HepG2 (cell line): ENCODE measurements around the gene HSF4. TPM values are rescaled to one million over a fixed set of nuclear protein-coding genes. Genes with fewer than 3 reads are reported as not detected.
A peak's percentile ranks its signal among the peaks of the same experiment; 100 is the strongest.

Experiments used
- CSRNP1 ChIP-seq: sonication (generic); formaldehyde crosslinking; IDR thresholded peaks from 2 replicates; pipeline ENCODE4 v1.8.1; 2023; ENCODE audit warnings: mild to moderate bottlenecking, missing genetic modification reagents
- HDAC6 ChIP-seq: fragments of 200-600 bp; sonication (generic); IDR thresholded peaks from 2 replicates; pipeline ENCODE4 v1.7.0; 2017; ENCODE audit warnings: mild to moderate bottlenecking, antibody characterized with exemption, low read length, low read depth
- TARDBP ChIP-seq: sonication (generic); formaldehyde crosslinking; IDR thresholded peaks from 2 replicates; pipeline ENCODE4 v1.8.0; 2022; ENCODE audit warnings: mild to moderate bottlenecking, missing genetic modification reagents
- ZBTB26 ChIP-seq: IDR thresholded peaks from 2 replicates; pipeline ENCODE4 v1.6.1; 2016; ENCODE audit warnings: missing compliant biosample characterization, missing genetic modification reagents, borderline replicate concordance
- ZBTB40 ChIP-seq, 2 experiments: fragments of 450-650 bp in 1 of 2; sonication (generic) in 1 of 2; formaldehyde crosslinking in 1 of 2; IDR thresholded peaks; 2 replicates each; pipeline versions ENCODE4 v1.6.1 to v1.8.0; 2016 to 2022; ENCODE audit warnings: antibody characterized with exemption in 1 of 2, mild to moderate bottlenecking in 1 of 2, missing genetic modification reagents in 1 of 2
- ZNF83 ChIP-seq: sonication (generic); formaldehyde crosslinking; IDR thresholded peaks from 2 replicates; pipeline ENCODE4 v1.4.0; 2020; ENCODE audit warnings: missing genetic modification reagents, mild to moderate bottlenecking, borderline replicate concordance
- polyA plus RNA-seq, 8 experiments: library from polyadenylated mRNA; depleted of rRNA in 3 of 8; stranded (reverse) in 7 of 8; unstranded in 1 of 8; fragments of >200 nt; fragmentation: Illumina TruSeq in 4 of 8; extraction: Trizol in 4 of 8; gene quantifications; 2 replicates each; pipeline versions ENCODE4 v1.2.1 to v1.2.3, GENCODE V29; 2011 to 2016; ENCODE audit warnings: low read depth in 4 of 8, missing spikeins in 1 of 8, mixed read lengths in 1 of 8; ENCODE audit not compliant: insufficient read depth in 1 of 8
- total RNA-seq, 5 experiments: library from RNA; depleted of rRNA; stranded (reverse); fragments of >200 nt; fragmentation: Illumina TruSeq; extraction: Trizol; gene quantifications; 2 replicates each; pipeline ENCODE4 v1.2.3, GENCODE V29; 2016; ENCODE audit warnings: low read depth in 1 of 5
- TF ChIP-seq, protein P1 (sequence below): sonication (generic); formaldehyde crosslinking; conservative IDR thresholded peaks from 2 replicates; pipeline ENCODE4 v1.4.0; 2020; ENCODE audit warnings: missing genetic modification reagents
- TF ChIP-seq, protein P2 (sequence below): sonication (generic); formaldehyde crosslinking; IDR thresholded peaks from 2 replicates; pipeline ENCODE4 v1.4.0; 2020; ENCODE audit warnings: missing genetic modification reagents, borderline replicate concordance

The HSF4 gene
- total and polyA plus RNA-seq, 2 of the 13 experiments (the other 11 are each of a cell fraction or from before 2014, with no cell fraction given) = 3.5 to 16.9 TPM

- no peak for TF ChIP-seq ZNF83 (CRISPR knock-in tag)
- peak; percentile 32; the same call in 1 of the 2 replicates for TF ChIP-seq CSRNP1
- no peak for TF ChIP-seq ZBTB40 (IDR thresholded peaks at IDR 0.05)
- TF ChIP-seq ZBTB40 (CRISPR knock-in tag; IDR thresholded peaks at IDR 0.05) = no peak
- no peak; the same call in 1 of the 2 replicates for TF ChIP-seq TARDBP (CRISPR knock-in tag)
- TF ChIP-seq, protein P1, sequence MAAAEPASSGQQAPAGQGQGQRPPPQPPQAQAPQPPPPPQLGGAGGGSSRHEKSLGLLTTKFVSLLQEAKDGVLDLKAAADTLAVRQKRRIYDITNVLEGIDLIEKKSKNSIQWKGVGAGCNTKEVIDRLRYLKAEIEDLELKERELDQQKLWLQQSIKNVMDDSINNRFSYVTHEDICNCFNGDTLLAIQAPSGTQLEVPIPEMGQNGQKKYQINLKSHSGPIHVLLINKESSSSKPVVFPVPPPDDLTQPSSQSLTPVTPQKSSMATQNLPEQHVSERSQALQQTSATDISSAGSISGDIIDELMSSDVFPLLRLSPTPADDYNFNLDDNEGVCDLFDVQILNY = 0 out of 2 replicates have a peak, but pooled peaks have one; percentile 14
- TF ChIP-seq HDAC6 = no peak
- TF ChIP-seq ZBTB26 (CRISPR knock-in tag) = peak; percentile 8; the same call in 1 of the 2 replicates
- TF ChIP-seq, protein P2, sequence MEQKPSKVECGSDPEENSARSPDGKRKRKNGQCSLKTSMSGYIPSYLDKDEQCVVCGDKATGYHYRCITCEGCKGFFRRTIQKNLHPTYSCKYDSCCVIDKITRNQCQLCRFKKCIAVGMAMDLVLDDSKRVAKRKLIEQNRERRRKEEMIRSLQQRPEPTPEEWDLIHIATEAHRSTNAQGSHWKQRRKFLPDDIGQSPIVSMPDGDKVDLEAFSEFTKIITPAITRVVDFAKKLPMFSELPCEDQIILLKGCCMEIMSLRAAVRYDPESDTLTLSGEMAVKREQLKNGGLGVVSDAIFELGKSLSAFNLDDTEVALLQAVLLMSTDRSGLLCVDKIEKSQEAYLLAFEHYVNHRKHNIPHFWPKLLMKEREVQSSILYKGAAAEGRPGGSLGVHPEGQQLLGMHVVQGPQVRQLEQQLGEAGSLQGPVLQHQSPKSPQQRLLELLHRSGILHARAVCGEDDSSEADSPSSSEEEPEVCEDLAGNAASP (CRISPR knock-in tag) = peak; percentile 25; the same call in 1 of the 2 replicates
These were observed 9.0 kb upstream of the HSF4 start (continued) for GRCh38 chr16:67155295-67156142.
